IMR-90 (cell line): Measurements from ENCODE around the gene CPEB2.
A peak's percentile ranks its signal among the peaks of the same experiment; 100 is the strongest.

ENCODE experiments used
- CTCF ChIP-seq: conservative IDR thresholded peaks from 2 replicates; pipeline ENCODE4 v1.5.1; 2012; ENCODE audit warnings: mild to moderate bottlenecking, low read depth, low read length, improper control_type of control experiment
- MAFK ChIP-seq: IDR thresholded peaks from 2 replicates; pipeline ENCODE4 v1.6.1; 2012; ENCODE audit warnings: low read depth, low read length, improper control_type of control experiment
- MXI1 ChIP-seq: IDR thresholded peaks from 2 replicates; pipeline ENCODE4 v1.6.1; 2012; ENCODE audit warnings: low read depth, mild to moderate bottlenecking, low read length, moderate library complexity, borderline replicate concordance

GRCh38 chr4:15001869-15002658 lies at the start of gene CPEB2:
- TF ChIP-seq MAFK (no peak), CTCF (no peak), MXI1 (peak; percentile 85)
